Hepatocyte (in vitro differentiated cells): ENCODE results near the gene VPS13D. TPM values are rescaled to one million over a fixed set of nuclear protein-coding genes. Genes with fewer than 3 reads are reported as not detected.
"Not testable (repeated sequence)": the region's sequence is repeated elsewhere in the genome, so short reads cannot be mapped to it uniquely, and the experiment has no call there.

ENCODE experiments used
- DNase-seq: peaks from one replicate; pipeline ENCODE4 v3.0.0-alpha.2; 2016; ENCODE audit warnings: low spot score
- H2AFZ ChIP-seq: fragments of 200-600 bp; sonication (generic); 2 replicates; pipeline ENCODE4 v1.6.0; 2016; ENCODE audit warnings: antibody characterized with exemption, mild to moderate bottlenecking
- H3K27ac ChIP-seq: fragments of 200-600 bp; sonication (generic); 2 replicates; pipeline ENCODE4 v1.5.1; 2016; ENCODE audit warnings: mild to moderate bottlenecking
- H3K27me3 ChIP-seq: fragments of 200-600 bp; sonication (generic); 2 replicates; pipeline ENCODE4 v1.6.1; 2016
- H3K36me3 ChIP-seq: fragments of 200-600 bp; sonication (generic); replicated peaks from 2 replicates; pipeline ENCODE4 v1.5.1; 2016; ENCODE audit warnings: low read depth; ENCODE audit not compliant: insufficient read depth
- H3K4me1 ChIP-seq: fragments of 200-600 bp; sonication (generic); 2 replicates; pipeline ENCODE4 v1.5.1; 2016; ENCODE audit warnings: mild to moderate bottlenecking, moderate library complexity; ENCODE audit not compliant: insufficient read depth
- H3K4me2 ChIP-seq: fragments of 200-600 bp; sonication (generic); 2 replicates; pipeline ENCODE4 v1.6.0; 2016
- H3K4me3 ChIP-seq: fragments of 200-600 bp; sonication (generic); 2 replicates; pipeline ENCODE4 v1.5.1; 2016; ENCODE audit warnings: mild to moderate bottlenecking
- H3K79me2 ChIP-seq: fragments of 200-600 bp; sonication (generic); 2 replicates; pipeline ENCODE4 v1.6.0; 2017; ENCODE audit warnings: mild to moderate bottlenecking
- H3K9me2 ChIP-seq: fragments of 200-600 bp; sonication (generic); replicated peaks from 2 replicates; pipeline ENCODE4 v1.6.0; 2017; ENCODE audit warnings: mild to moderate bottlenecking; ENCODE audit not compliant: insufficient read depth
- H3K9me3 ChIP-seq: fragments of 200-600 bp; sonication (generic); 2 replicates; pipeline ENCODE4 v1.5.1; 2016; ENCODE audit warnings: low read depth, mild to moderate bottlenecking
- H4K20me1 ChIP-seq: fragments of 200-600 bp; sonication (generic); 2 replicates; pipeline ENCODE4 v1.6.0; 2016; ENCODE audit warnings: mild to moderate bottlenecking; ENCODE audit not compliant: insufficient read depth, poor library complexity, severe bottlenecking
- CTCF ChIP-seq: fragments of 200-600 bp; sonication (generic); IDR thresholded peaks from 2 replicates; pipeline ENCODE4 v1.5.1; 2016; ENCODE audit warnings: antibody characterized with exemption, mild to moderate bottlenecking; ENCODE audit not compliant: poor library complexity
- EZH2 ChIP-seq: fragments of 200-600 bp; sonication (generic); IDR thresholded peaks from 2 replicates; pipeline ENCODE4 v1.6.1; 2016; ENCODE audit warnings: antibody characterized with exemption, mild to moderate bottlenecking, borderline replicate concordance
- EZH2phosphoT487 ChIP-seq: fragments of 200-600 bp; sonication (generic); IDR thresholded peaks from one replicate; pipeline ENCODE4 v1.6.1; 2018; ENCODE audit warnings: antibody characterized with exemption, mild to moderate bottlenecking, low read depth, moderate library complexity; ENCODE audit not compliant: unreplicated experiment, severe bottlenecking
- WGBS: methylation state at CpG from one replicate; pipeline ENCODE4 v1.1.6; 2016; ENCODE audit warnings: low lambda C conversion rate; ENCODE audit errors: missing lambda C conversion rate; 5-methylcytosine and 5-hydroxymethylcytosine counted together
- polyA plus RNA-seq: library from polyadenylated mRNA; unstranded; fragments of >200 nt; fragmentation: Nextera tagmentation; extraction: Ambion mirVana; gene quantifications from 2 replicates; pipeline ENCODE4 v1.2.1, GENCODE V29; 2016
- total RNA-seq: library from RNA; depleted of rRNA; stranded (reverse); fragments of >200 nt; gene quantifications from 2 replicates; pipeline ENCODE4 v1.2.3, GENCODE V29; 2014

VPS13D gene
- total and polyA plus RNA-seq, 2 experiments from 2014 or later, result 7.3 to 32.2 TPM

DNA sequence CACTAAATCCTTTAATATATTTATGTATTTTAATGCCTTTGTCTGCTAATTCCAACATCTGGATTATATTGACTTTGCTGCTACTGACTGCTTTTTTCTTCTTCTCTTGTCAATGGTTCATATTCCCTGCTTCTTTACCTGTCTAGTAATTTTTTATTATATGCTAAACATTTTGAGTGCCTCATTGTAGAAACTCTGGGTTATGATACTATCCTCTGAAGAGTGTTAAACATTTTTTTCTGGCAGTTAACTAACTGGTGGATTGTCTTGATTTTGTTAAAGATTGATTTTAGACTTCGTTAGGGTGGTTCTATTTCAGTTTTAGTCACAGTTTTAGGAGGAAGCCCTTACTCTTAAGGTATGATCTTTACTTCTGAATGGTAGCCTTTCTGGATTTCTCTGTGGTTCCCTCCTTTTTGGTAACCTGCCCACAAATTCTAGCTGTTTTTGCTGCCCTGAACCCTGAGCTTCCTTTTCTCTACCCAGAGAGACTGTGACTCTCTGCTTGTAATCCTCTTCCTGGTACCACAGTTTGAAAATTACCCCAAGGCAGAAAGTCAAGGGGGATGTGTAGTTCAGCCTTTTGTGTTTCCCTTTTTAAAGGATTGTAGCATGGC, 306.3 kb downstream of the VPS13D start:
- DNase-seq, result no peak
- H3K4me3 ChIP-seq, result no peak overlapping the region
- no peaks in the 10 kb centered on the region for H3K9me2 ChIP-seq
- no peak overlapping the region for H2AFZ ChIP-seq
- no peaks in the 10 kb centered on the region for H3K79me2 ChIP-seq
- no peaks in the 10 kb centered on the region for H3K36me3 ChIP-seq
- TF ChIP-seq EZH2phosphoT487 (no peak), EZH2 (no peak), CTCF (no peak)
- WGBS, result 84% methylated on average over 1 of the region's 1 CpG
- H3K9me3 ChIP-seq, result no peaks in the 10 kb centered on the region
- no peaks in the 10 kb centered on the region for H4K20me1 ChIP-seq
- no peaks in the 10 kb centered on the region for H3K27me3 ChIP-seq
- peaks cover 12% of the 10 kb centered on the region for H3K4me1 ChIP-seq
- no peak overlapping the region for H3K4me2 ChIP-seq
- H3K27ac ChIP-seq, result no peak overlapping the region

- no peak for TF ChIP-seq CTCF
- no peak for DNase-seq
- Histone ChIP-seq H3K79me2 (no peaks in the 10 kb centered on the region), H3K36me3 (no peaks in the 10 kb centered on the region), H3K4me3 (no peak overlapping the region), H3K4me2 (no peak overlapping the region), H3K9me2 (no peaks in the 10 kb centered on the region), H4K20me1 (no peaks in the 10 kb centered on the region), H3K27ac (no peak overlapping the region), H3K4me1 (peaks cover 18% of the 10 kb centered on the region), H2AFZ (no peak overlapping the region), H3K9me3 (no peaks in the 10 kb centered on the region), H3K27me3 (no peaks in the 10 kb centered on the region)
- WGBS, result 93% methylated on average over 4 of the region's 4 CpGs
Measured at GRCh38 chr1:12537294-12537693, 307.5 kb downstream of the VPS13D start.

DNA sequence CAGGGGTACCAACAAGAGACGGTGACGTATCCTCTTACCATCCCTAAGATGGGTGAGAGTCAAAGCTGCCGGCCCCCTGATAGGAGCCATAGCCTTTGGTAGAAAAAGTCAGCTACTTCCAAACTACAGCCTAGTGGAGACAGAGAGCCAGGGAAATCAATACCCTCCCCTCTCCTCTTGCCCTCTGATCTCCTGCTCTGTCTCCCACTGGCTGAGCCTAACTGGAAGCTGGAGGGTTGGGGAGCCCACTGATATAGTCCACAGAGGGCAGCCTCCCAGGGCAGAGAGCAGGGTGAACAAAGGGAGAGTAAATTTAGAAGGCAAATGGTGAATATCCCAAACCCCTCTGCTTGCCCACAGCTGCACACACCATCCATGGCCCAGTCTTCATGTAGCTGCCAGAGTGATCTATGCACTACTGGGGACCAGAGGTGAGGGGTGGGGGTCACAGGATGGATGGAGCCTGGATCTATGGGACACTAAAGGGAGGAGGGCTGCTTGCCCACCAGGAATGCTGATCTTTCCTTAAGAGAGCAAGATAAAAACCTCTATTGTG, 308.2 kb downstream of the VPS13D start:
- Histone ChIP-seq H3K9me2 (no peaks in the 10 kb centered on the region), H3K27ac (no peak overlapping the region), H3K4me3 (no peak overlapping the region), H3K4me2 (no peak overlapping the region), H3K9me3 (no peaks in the 10 kb centered on the region), H4K20me1 (no peaks in the 10 kb centered on the region), H3K36me3 (no peaks in the 10 kb centered on the region), H2AFZ (no peak overlapping the region), H3K27me3 (no peaks in the 10 kb centered on the region), H3K4me1 (peaks cover 18% of the 10 kb centered on the region), H3K79me2 (no peaks in the 10 kb centered on the region)
- WGBS, result 79% methylated on average over 3 of the region's 3 CpGs
- DNase-seq, result no peak
- no peak for TF ChIP-seq EZH2phosphoT487
- no peak for TF ChIP-seq CTCF
- TF ChIP-seq EZH2, result no peak

DNA sequence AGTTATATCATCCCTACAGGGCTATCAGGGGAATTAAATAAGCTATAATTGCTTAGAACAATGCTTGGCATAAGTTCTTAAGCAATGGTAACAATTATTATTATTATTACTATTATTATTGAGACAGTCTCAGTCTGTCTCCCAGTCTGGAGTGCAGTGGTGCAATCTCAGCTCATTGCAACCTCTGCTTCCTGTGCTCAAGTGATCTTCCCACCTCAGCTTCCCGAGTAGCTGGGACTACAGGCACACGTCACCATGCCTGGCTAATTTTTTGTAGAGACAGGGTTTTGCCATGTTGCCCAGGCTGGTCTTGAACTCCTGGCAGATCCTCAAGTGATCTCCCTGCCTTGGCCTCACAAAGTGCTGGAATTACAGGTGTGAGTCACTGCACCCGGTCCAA, 308.7 kb downstream of the VPS13D start:
- 86% methylated on average over 3 of the region's 3 CpGs for WGBS
- not testable (repeated sequence) for H3K36me3 ChIP-seq

More for the DNA sequence above, 308.7 kb downstream of the VPS13D start:
- DNase-seq, H3K27ac ChIP-seq, H3K9me3 ChIP-seq, H3K27me3 ChIP-seq, H3K4me2 ChIP-seq, H3K4me3 ChIP-seq, H3K9me2 ChIP-seq, H2AFZ ChIP-seq, H3K79me2 ChIP-seq, H4K20me1 ChIP-seq: not testable (repeated sequence)
- H3K4me1 ChIP-seq, result peaks cover 18% of the 10 kb centered on the region
